ENCODE measurements around the gene ASB1.

DNA sequence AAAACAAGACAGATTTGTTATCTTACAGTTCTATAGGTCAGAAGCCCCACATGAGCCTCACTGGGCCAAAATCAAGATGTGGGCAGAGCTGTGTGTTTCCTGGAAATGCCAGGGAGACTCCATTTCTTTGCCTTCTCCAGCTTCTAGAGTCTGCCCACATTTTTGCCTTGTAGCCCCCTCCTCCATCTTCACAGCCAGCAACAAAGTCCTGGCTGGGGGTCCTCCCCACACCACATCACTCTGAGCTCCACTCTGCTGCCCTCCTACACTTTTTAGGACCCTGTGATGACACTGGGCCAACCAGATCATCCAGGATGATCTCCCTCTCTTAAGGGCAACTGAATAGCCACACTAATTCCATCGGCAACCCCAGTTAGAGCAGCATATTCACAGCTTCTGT, 34.3 kb downstream of the ASB1 start:
- TF ChIP-seq EP300 (IDR thresholded peaks at IDR 0.05): no peak
- TF ChIP-seq POLR2AphosphoS5 (IDR thresholded peaks at IDR 0.05): no peak
- TF ChIP-seq, protein P1, sequence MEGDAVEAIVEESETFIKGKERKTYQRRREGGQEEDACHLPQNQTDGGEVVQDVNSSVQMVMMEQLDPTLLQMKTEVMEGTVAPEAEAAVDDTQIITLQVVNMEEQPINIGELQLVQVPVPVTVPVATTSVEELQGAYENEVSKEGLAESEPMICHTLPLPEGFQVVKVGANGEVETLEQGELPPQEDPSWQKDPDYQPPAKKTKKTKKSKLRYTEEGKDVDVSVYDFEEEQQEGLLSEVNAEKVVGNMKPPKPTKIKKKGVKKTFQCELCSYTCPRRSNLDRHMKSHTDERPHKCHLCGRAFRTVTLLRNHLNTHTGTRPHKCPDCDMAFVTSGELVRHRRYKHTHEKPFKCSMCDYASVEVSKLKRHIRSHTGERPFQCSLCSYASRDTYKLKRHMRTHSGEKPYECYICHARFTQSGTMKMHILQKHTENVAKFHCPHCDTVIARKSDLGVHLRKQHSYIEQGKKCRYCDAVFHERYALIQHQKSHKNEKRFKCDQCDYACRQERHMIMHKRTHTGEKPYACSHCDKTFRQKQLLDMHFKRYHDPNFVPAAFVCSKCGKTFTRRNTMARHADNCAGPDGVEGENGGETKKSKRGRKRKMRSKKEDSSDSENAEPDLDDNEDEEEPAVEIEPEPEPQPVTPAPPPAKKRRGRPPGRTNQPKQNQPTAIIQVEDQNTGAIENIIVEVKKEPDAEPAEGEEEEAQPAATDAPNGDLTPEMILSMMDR (IDR thresholded peaks at IDR 0.05): no peak
- no peak for TF ChIP-seq POLR2A (IDR thresholded peaks at IDR 0.05)
